ENCODE measurements around the gene SIN3A.
"Not testable (repeated sequence)": the region's sequence is repeated elsewhere in the genome, so short reads cannot be mapped to it uniquely, and the experiment has no call there.

SIN3A gene

DNA sequence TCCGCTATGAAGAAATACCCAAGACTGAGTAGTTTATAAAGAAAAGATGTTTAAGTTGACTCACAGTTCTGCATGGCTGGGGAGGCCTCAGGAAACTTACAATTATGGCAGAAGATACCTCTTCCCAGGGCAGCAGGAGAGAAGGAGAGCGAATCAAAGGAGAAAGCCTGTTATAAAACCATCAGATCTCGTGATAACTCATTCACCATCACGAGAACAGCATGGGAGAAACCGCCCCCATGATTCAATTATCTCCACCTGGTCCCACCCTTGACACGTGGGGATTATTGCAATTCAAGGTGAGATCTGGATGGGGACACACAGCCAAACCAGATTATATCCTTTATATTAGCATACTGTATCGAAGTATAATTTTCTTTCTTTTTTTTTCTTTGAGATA, 119.4 kb downstream of the SIN3A start:
- not testable (repeated sequence) for DNase-seq

DNA sequence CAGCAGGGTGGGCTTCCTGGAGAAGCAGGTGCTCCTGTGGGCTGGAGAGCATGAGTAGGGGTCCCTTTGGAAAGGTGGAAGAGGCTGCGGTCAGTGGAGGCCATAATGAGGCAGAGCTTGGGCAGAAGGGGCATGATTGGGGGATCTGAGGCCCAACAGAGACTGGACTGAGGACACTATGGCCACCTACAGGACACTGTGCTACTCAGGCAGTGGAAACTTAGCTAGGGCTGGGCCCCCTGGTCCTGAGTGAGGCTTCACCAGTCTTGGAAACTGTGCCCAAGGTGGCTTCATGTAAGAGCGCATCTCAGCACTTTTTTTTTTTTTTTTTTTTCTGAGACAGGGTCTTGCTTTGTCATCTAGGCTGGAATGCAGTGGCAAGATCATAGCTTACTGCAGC, 121.9 kb downstream of the SIN3A start:
- DNase-seq: no peak

DNA sequence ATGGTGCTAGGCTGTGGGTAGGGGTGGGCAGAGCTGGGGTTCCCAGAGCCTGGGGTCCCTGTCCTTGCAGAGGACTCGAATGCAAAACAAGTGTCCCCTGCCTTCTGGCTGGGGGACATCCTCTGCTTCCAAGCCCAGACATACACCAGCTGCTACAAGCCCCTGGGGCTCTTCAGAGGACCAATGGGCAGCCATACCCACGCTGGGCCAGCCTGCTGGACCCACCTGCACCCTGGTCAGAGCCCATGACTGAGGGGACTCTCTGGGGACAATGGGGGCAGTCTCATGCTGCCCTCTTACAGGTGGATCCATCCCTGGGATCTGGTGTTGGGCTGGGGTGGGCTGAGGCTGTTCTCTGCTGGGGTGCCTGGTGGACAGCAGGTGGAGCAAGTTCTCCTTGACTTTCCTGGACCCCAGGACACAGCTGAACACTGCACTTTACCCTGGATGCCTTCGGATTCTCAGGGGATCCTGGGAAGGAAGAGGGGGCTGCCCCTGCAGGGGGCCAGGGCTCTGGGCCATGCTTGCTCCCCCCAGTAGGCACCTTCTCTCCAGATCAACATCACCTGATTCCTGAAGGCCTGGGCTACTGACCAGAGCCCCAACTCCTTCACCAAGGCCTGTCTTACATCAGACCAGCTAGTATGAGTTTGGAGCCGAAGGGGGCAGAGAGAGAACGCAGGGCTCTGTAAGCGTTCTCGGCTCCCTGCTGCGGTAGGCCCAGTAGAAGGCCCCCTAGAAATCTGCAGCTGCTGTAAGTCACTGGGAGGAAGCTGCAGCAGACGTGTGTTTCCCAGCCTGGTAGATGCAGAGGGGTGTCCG, 122.8 kb downstream of the SIN3A start:
- no peak for DNase-seq

DNA sequence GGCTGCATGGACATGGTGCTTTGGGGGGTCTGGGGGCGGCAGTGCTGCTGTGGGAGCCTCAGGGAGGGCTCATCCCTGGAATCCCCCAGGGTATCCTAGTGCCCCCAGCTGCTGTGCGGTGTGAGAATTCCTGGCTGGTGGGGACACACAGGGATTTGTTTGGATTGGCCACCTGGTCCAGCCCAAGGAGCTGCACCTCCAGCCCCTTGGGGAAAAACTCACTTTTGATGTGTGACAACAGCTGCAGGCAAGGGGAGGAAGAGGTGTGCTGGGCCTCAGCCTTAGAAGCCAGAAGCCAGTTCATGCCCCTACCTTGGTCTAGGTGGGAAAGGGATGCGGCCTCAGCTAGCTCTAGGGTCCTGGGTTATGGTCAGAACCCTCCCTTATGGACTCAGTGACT, 124.0 kb downstream of the SIN3A start:
- DNase-seq: no peak

DNA sequence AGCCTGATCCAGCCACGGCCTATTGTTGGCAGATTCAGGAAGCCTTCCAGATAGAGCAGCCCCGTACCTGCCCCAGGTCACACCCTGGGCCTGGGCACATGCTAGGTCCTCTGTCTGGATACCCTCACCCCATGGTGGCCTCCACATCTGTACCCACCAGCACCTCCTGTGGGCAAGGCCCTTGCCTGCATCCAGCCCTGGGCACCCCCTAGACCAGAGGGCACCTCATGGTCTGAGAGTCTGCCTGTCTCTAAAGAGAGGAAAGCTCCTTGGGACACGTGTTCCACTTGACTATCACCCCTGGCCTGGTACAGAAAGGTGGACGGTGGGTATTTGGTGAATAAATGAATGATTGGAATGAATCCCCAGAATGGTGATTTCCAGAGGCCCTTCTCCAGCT, 124.5 kb downstream of the SIN3A start:
- no peak for DNase-seq

DNA sequence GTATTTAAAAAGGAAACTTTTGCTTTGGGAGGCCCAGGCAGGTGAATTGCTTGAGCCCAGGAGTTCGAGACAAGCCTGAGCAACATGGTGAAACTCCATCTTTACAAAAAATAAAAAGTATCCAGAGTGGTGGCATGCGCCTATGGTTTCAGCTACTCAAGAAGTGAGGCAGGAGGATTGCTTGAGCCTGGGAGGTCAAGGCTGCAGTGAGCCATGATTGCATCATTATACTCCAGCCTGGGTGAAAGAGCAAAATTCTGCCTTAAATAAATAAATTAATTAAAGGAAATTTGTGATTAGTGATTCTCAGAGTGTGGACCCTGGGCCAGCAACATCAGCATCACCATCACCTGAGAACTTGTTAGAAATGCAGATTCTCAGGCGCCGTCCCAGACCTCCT, 125.6 kb downstream of the SIN3A start:
- no peak for DNase-seq

DNA sequence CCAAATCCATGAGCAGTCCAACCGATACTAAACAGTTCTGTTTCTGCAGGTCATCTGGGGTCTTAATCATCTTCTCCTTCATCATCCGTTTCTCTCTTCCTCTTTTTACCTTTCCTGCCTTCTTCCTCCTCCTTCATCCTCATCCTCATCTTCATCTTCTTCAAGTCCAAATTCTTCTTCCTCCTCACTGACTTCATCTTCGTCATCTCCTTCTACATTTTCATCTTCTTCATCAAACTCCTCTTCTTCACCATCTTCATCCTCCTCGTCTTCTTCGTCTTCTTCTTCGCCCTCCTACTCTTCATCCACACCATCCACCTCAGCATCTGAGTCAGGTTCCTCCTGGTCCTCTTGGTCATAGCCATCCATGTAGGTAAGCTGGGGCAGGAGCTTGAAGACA, 129.8 kb downstream of the SIN3A start:
- DNase-seq: no peak

Data from stimulated activated CD4-positive, alpha-beta T cell treated with anti-CD3 and anti-CD28 coated beads, Interleukin-12 subunit alpha, Interleukin-12 subunit beta, amount 100 ng/mL, for 4 hours (primary cell).